Uterus (tissue), 2 donors: ENCODE measurements around the gene PPP4R4.

Experiments
- CTCF ChIP-seq, 4 experiments: fragments of 200-600 bp in 2 of 4; fragments of 450-650 bp in 2 of 4; sonication (generic) in 2 of 4; IDR thresholded peaks; one replicate each; pipeline ENCODE4 v1.5.1; 2016 to 2019; ENCODE audit warnings: antibody characterized with exemption in 4 of 4, mild to moderate bottlenecking in 2 of 4, moderate library complexity in 1 of 4
- POLR2A ChIP-seq, 2 donors: fragments of 450-650 bp; IDR thresholded peaks; one replicate each; pipeline ENCODE4 v1.6.1; 2016; ENCODE audit warnings: antibody characterized with exemption in 2 of 2, mild to moderate bottlenecking in 1 of 2, moderate library complexity in 1 of 2

GRCh38 chr14:94244182-94244581 lies 70.1 kb downstream of the PPP4R4 start:
- TF ChIP-seq CTCF (IDR thresholded peaks at IDR 0.05) (no peak), POLR2A (IDR thresholded peaks at IDR 0.05) (no peak)
